ENCODE measurements around the gene PRKAB2. TPM values are rescaled to one million over a fixed set of nuclear protein-coding genes. Genes with fewer than 3 reads are reported as not detected.
"Not testable (repeated sequence)": the region's sequence is repeated elsewhere in the genome, so short reads cannot be mapped to it uniquely, and the experiment has no call there.

PRKAB2 gene
- total RNA-seq, 1 donor from 2014 or later: 8.0 TPM

DNA sequence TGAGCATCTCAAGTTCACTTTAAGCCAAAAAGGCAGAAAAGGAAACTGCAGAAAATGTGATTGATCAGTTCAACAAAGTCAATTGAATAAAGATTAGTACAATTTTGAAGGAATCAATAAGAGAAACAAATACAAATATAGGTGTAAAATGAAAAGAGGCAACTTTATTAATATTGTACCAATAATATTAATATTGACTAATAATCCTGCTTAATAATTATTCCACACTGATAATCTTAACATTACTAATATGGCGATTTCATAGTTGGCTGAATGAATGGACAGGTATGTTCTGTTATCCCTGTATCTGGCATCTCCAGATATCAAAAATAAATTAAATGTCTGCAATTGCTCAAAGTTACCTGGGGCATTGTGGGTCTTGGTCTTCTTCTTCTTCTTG is 61.8 kb downstream of the PRKAB2 start:
- TF ChIP-seq CTCF (conservative IDR thresholded peaks at IDR 0.05; ENCODE audit: low read depth, low read length): no peak
- no peak overlapping the region for H3K4me3 ChIP-seq (ENCODE audit: low read depth, low read length)
- no peak for DNase-seq (ENCODE audit: low read depth)

DNA sequence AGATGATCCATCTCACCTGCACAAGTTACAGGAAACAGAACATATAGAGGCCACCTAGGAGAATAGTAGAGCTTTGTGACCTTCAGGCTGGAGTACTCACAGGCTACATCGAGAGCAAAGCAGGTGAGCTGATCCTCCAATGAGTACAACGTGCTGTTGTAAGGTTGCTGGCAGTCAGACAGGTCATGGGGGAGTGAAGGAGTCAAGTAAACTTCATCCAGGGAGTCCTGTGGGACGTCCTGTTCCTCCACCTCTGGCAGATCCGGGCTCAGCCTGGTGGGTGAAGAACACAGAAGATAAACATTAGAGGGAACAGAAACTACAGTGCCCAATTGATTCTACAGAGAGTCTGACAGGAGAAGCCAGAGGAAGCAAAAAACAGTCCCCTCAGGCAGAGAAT is 62.5 kb downstream of the PRKAB2 start:
- DNase-seq (ENCODE audit: low read depth): no peak
- no peak overlapping the region for H3K4me3 ChIP-seq (ENCODE audit: low read depth, low read length)
- no peak for TF ChIP-seq CTCF (conservative IDR thresholded peaks at IDR 0.05; ENCODE audit: low read depth, low read length)

DNA sequence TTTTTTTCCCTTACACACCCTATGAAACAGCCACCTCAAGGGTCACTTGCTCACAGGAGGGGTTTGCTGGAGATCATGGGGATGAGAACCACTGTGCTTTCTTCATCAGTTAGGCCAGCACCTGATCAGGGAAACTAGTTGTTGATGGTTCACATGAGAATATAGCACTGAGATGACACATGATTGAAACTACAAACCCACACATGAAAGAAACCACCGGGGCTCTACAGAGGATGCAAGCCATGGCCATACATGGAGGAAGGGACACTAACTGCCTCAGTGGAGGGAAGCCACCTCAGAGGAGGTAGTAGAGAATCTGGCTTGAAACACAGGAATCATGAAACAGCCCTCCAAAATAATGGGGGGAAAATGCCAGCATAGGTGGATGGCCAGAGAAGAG is 63.2 kb downstream of the PRKAB2 start:
- no peak for DNase-seq (ENCODE audit: low read depth)
- H3K4me3 ChIP-seq (ENCODE audit: low read depth, low read length): no peak overlapping the region
- TF ChIP-seq CTCF (conservative IDR thresholded peaks at IDR 0.05; ENCODE audit: low read depth, low read length): no peak

DNA sequence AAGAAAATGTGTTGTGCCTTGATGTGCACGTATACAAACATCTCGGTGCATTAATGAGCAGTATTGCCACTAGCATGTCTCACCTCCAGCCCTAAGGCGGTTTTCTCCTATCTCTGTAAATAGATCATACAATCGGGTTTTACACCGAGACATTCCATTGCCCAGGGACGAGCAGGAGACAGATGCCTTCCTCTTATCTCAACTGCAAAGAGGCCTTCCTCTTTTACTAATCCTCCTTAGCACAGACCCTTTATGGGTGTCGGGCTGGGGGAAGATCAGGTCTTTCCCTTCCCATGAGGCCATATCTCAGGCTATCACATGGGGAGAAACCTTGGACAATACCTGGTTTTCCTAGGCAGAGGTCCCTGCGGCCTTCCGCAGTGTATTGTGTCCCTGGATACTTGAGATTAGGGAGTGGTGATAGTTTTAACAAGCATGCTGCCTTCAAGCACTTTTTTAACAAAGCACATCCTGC is 65.8 kb downstream of the PRKAB2 start:
- not testable (repeated sequence) for H3K4me3 ChIP-seq (ENCODE audit: low read depth, low read length); DNase-seq (ENCODE audit: low read depth)

GRCh38 chr1:147105909-147106308 is 66.4 kb downstream of the PRKAB2 start:
- no peak for DNase-seq (ENCODE audit: low read depth)

More at GRCh38 chr1:147105909-147106308, 66.4 kb downstream of the PRKAB2 start:
- H3K4me3 ChIP-seq (ENCODE audit: low read depth, low read length): no peak overlapping the region
- no peak for TF ChIP-seq CTCF (conservative IDR thresholded peaks at IDR 0.05; ENCODE audit: low read depth, low read length)

Other genes starting within 250 kb of the PRKAB2 start
- 3.2 and 4.2 TPM in 2 replicates for gene NBPF12, start 234.1 kb downstream of the PRKAB2 start, total RNA-seq
- gene FMO5, start 52.9 kb upstream of the PRKAB2 start, total RNA-seq: 0.29 and 1.0 TPM in 2 replicates
- 28.0 and 34.7 TPM in 2 replicates for gene CHD1L, start 70.2 kb upstream of the PRKAB2 start, total RNA-seq

All from epithelial cell of proximal tubule (primary cell).